HG02973 (cell line): ENCODE data around the gene FHOD3.

Experiments used
- ATAC-seq: cut with Tn5 transposase; IDR thresholded peaks from one replicate; pipeline ENCODE4 v1.9.1; 2021; ENCODE audit warnings: moderate library complexity; ENCODE audit not compliant: unreplicated experiment

FHOD3 gene

GRCh38 chr18:36643061-36643460 is 345.5 kb downstream of the FHOD3 start:
- no peak for ATAC-seq

GRCh38 chr18:36648803-36649202 is 351.3 kb downstream of the FHOD3 start:
- ATAC-seq = no peak

- ATAC-seq = no peak
These were observed 351.7 kb downstream of the FHOD3 start for GRCh38 chr18:36649205-36649604.

GRCh38 chr18:36650266-36650665 is 352.8 kb downstream of the FHOD3 start:
- ATAC-seq = no peak

GRCh38 chr18:36650906-36651305 is 353.4 kb downstream of the FHOD3 start:
- ATAC-seq = no peak

GRCh38 chr18:36652503-36652902 is 355.0 kb downstream of the FHOD3 start:
- no peak for ATAC-seq

GRCh38 chr18:36653141-36653869 is 355.8 kb downstream of the FHOD3 start:
- ATAC-seq = no peak

- no peak for ATAC-seq
These were observed 356.4 kb downstream of the FHOD3 start for GRCh38 chr18:36653870-36654269.

- no peak for ATAC-seq
These were observed 357.6 kb downstream of the FHOD3 start for GRCh38 chr18:36655074-36655473.

GRCh38 chr18:36655930-36656329 is 358.4 kb downstream of the FHOD3 start:
- ATAC-seq = no peak

GRCh38 chr18:36658611-36659010 is 361.1 kb downstream of the FHOD3 start:
- ATAC-seq = no peak

- no peak for ATAC-seq
These were observed 362.8 kb downstream of the FHOD3 start for GRCh38 chr18:36660311-36660710.

- no peak for ATAC-seq
These were observed 364.5 kb downstream of the FHOD3 start for GRCh38 chr18:36661999-36662398.

GRCh38 chr18:36663312-36663711 is 365.8 kb downstream of the FHOD3 start:
- no peak for ATAC-seq

GRCh38 chr18:36665952-36666351 is 368.4 kb downstream of the FHOD3 start:
- no peak for ATAC-seq

GRCh38 chr18:36667811-36668210 is 370.3 kb downstream of the FHOD3 start:
- no peak for ATAC-seq

GRCh38 chr18:36668349-36668748 is 370.8 kb downstream of the FHOD3 start:
- ATAC-seq = no peak

- no peak for ATAC-seq
These were observed 375.2 kb downstream of the FHOD3 start for GRCh38 chr18:36672437-36673344.

GRCh38 chr18:36673452-36673851 is 375.9 kb downstream of the FHOD3 start:
- ATAC-seq = no peak

GRCh38 chr18:36675076-36675475 is 377.6 kb downstream of the FHOD3 start:
- ATAC-seq = no peak

GRCh38 chr18:36675542-36675941 is 378.0 kb downstream of the FHOD3 start:
- ATAC-seq = no peak

- no peak for ATAC-seq
These were observed 379.1 kb downstream of the FHOD3 start for GRCh38 chr18:36676629-36677028.
